Effector memory CD4-positive, alpha-beta T cell (primary cell): ENCODE measurements around the gene HSPG2.
"Not testable (repeated sequence)": the region's sequence is repeated elsewhere in the genome, so short reads cannot be mapped to it uniquely, and the experiment has no call there.

Experiments
- DNase-seq, 3 donors: peaks; one replicate each; pipeline ENCODE4 v3.0.0-alpha.2; 2020
- H3K27ac ChIP-seq: 2 replicates; pipeline ENCODE4 v1.7.0; 2013; ENCODE audit warnings: mild to moderate bottlenecking, low read length, moderate library complexity; ENCODE audit not compliant: insufficient read depth, poor library complexity, severe bottlenecking
- H3K27me3 ChIP-seq: replicated peaks from 2 replicates; pipeline ENCODE4 v1.7.0; 2013; ENCODE audit warnings: mild to moderate bottlenecking, low read length; ENCODE audit not compliant: insufficient read depth, control insufficient read depth, poor library complexity, severe bottlenecking
- H3K36me3 ChIP-seq: 2 replicates; pipeline ENCODE4 v1.7.0; 2013; ENCODE audit warnings: mild to moderate bottlenecking, low read length, moderate library complexity; ENCODE audit not compliant: control insufficient read depth, insufficient read depth
- H3K4me1 ChIP-seq: 2 replicates; pipeline ENCODE4 v1.7.0; 2013; ENCODE audit warnings: low read length, mild to moderate bottlenecking; ENCODE audit not compliant: control insufficient read depth, insufficient read depth, poor library complexity, severe bottlenecking
- H3K4me3 ChIP-seq: 2 replicates; pipeline ENCODE4 v1.7.0; 2013; ENCODE audit warnings: low read length, low read depth, mild to moderate bottlenecking; ENCODE audit not compliant: insufficient read depth, poor library complexity, severe bottlenecking
- H3K9me3 ChIP-seq: 2 replicates; pipeline ENCODE4 v1.7.0; 2013; ENCODE audit warnings: mild to moderate bottlenecking, low read length, moderate library complexity; ENCODE audit not compliant: control insufficient read depth
- total RNA-seq, 3 donors: gene quantifications; one replicate each; lab custom pipeline; 2026; lab: John Stamatoyannopoulos, UW

Gene HSPG2
- 1.4 to 2.9 (median 1.7) reads per million in 3 donors for total RNA-seq

GRCh38 chr1:21937034-21937371 lies at the start of gene HSPG2:
Gene HSPG2 (minus strand): TSS chr1:21937310. CDS start chr1:21937217, 93 bp downstream.
- Histone ChIP-seq H3K4me3 (peak within 1 kb of the TSS; percentile 62), H3K4me1 (no peaks in the 10 kb centered on the region), H3K9me3 (no peaks in the 10 kb centered on the region), H3K27ac (no peak within 1 kb of the TSS), H3K36me3 (no peaks in the 10 kb centered on the region), H3K27me3 (no peaks in the 10 kb centered on the region)
- no peak for DNase-seq

- H3K9me3 ChIP-seq, H3K36me3 ChIP-seq, H3K27ac ChIP-seq, H3K27me3 ChIP-seq, H3K4me1 ChIP-seq, H3K4me3 ChIP-seq, DNase-seq: not testable (repeated sequence)
Measured at GRCh38 chr1:21986386-21986785, 49.3 kb upstream of the HSPG2 start.

- H3K4me3 ChIP-seq, H3K9me3 ChIP-seq, H3K27ac ChIP-seq, H3K4me1 ChIP-seq, H3K36me3 ChIP-seq, H3K27me3 ChIP-seq, DNase-seq: not testable (repeated sequence)
Measured at GRCh38 chr1:21985893-21986292, 48.8 kb upstream of the HSPG2 start.

GRCh38 chr1:21983539-21983938 lies 46.4 kb upstream of the HSPG2 start:
- not testable (repeated sequence) for H3K9me3 ChIP-seq, H3K36me3 ChIP-seq, H3K27me3 ChIP-seq, H3K4me3 ChIP-seq, H3K4me1 ChIP-seq, H3K27ac ChIP-seq, DNase-seq

- H3K27ac ChIP-seq, H3K4me1 ChIP-seq, H3K9me3 ChIP-seq, H3K36me3 ChIP-seq, DNase-seq, H3K27me3 ChIP-seq, H3K4me3 ChIP-seq: not testable (repeated sequence)
Measured at GRCh38 chr1:21982122-21982521, 45.0 kb upstream of the HSPG2 start.

GRCh38 chr1:21981253-21981652 lies 44.1 kb upstream of the HSPG2 start:
- not testable (repeated sequence) for H3K4me3 ChIP-seq, H3K9me3 ChIP-seq, H3K27me3 ChIP-seq, H3K36me3 ChIP-seq, H3K27ac ChIP-seq, H3K4me1 ChIP-seq, DNase-seq

- H3K9me3 ChIP-seq, DNase-seq, H3K27me3 ChIP-seq, H3K4me1 ChIP-seq, H3K4me3 ChIP-seq, H3K36me3 ChIP-seq, H3K27ac ChIP-seq: not testable (repeated sequence)
Measured at GRCh38 chr1:21980515-21981220, 43.6 kb upstream of the HSPG2 start.

GRCh38 chr1:21978209-21978608 lies 41.1 kb upstream of the HSPG2 start:
- H3K9me3 ChIP-seq, H3K4me1 ChIP-seq, H3K27me3 ChIP-seq, H3K27ac ChIP-seq, H3K36me3 ChIP-seq, DNase-seq, H3K4me3 ChIP-seq: not testable (repeated sequence)

GRCh38 chr1:21976703-21977239 lies 39.7 kb upstream of the HSPG2 start, which contains the start of gene CELA3B:
Gene CELA3B (plus strand): TSS chr1:21977022. CDS start chr1:21977040, 18 bp downstream.
- H3K36me3 ChIP-seq, H3K27ac ChIP-seq, DNase-seq, H3K27me3 ChIP-seq, H3K9me3 ChIP-seq, H3K4me3 ChIP-seq, H3K4me1 ChIP-seq: not testable (repeated sequence)

GRCh38 chr1:21975296-21975695 lies 38.2 kb upstream of the HSPG2 start:
- H3K9me3 ChIP-seq, DNase-seq, H3K36me3 ChIP-seq, H3K27me3 ChIP-seq, H3K4me3 ChIP-seq, H3K27ac ChIP-seq, H3K4me1 ChIP-seq: not testable (repeated sequence)
